ENCODE measurements around the gene NEXMIF.

- TF ChIP-seq POLR2AphosphoS5 (IDR thresholded peaks at IDR 0.05) (no peak), POLR2A (IDR thresholded peaks at IDR 0.05) (no peak)
Observed at GRCh38 chrX:74940414-74940813, 15.2 kb upstream of the NEXMIF start.
